K562 (cell line): ENCODE results near the gene HELZ2.

ENCODE experiments used
- CTCF ChIP-seq, 3 experiments: IDR thresholded peaks in 2 of 3; conservative IDR thresholded peaks in 1 of 3; 2 replicates each; pipeline ENCODE4 v1.5.1; 2011 to 2012; ENCODE audit warnings: low read length in 3 of 3, mild to moderate bottlenecking in 3 of 3, control low read depth in 2 of 3, improper control_type of control experiment in 1 of 3, inconsistent platforms in 1 of 3, low read depth in 1 of 3, mixed read lengths in 1 of 3, moderate library complexity in 1 of 3; ENCODE audit not compliant: insufficient read depth in 2 of 3
- FOXK1 ChIP-seq: sonication (generic); formaldehyde crosslinking; IDR thresholded peaks from 2 replicates; pipeline ENCODE4 v1.8.0; 2022; ENCODE audit warnings: missing genetic modification reagents, mild to moderate bottlenecking, borderline replicate concordance
- WHSC1 ChIP-seq: IDR thresholded peaks from one replicate; pipeline ENCODE4 v1.6.1; 2012; ENCODE audit warnings: low read length, control low read depth, inconsistent platforms

GRCh38 chr20:63530788-63531160 is 43.3 kb downstream of the HELZ2 start:
- TF ChIP-seq WHSC1 (no peak), FOXK1 (CRISPR knock-in tag) (no peak), CTCF (IDR thresholded peaks at IDR 0.05 in 2 of 3, conservative IDR thresholded peaks at IDR 0.05 in 1 of 3; ENCODE audit: insufficient read depth in 2 of 3, low read depth in 1 of 3, low read length in 3 of 3) (no peak)
